Measurements from ENCODE around the gene BMP7. TPM values are rescaled to one million over a fixed set of nuclear protein-coding genes. Genes with fewer than 3 reads are reported as not detected.

The BMP7 gene
- 0.35 to 0.66 TPM (median 0.39 TPM) in 5 replicates for total RNA-seq (2022; extraction: Qiagen RNA extraction; ENCODE audit: low read depth)

GRCh38 chr20:57266291-57267157 lies at the start of gene BMP7:
Gene BMP7 (minus strand): TSS chr20:57266641. CDS start chr20:57266122, 519 bp downstream.

Other genes starting within 250 kb of the BMP7 start
- not detected in 5 replicates for gene SPO11, start 63.2 kb upstream of the BMP7 start, total RNA-seq (2022; extraction: Qiagen RNA extraction; ENCODE audit: low read depth)
- gene RAE1, start 84.6 kb upstream of the BMP7 start, total RNA-seq (2022; extraction: Qiagen RNA extraction; ENCODE audit: low read depth), result 60.1 to 72.3 TPM (median 69.2 TPM) in 5 replicates
- gene RBM38, start 124.8 kb upstream of the BMP7 start, total RNA-seq (2022; extraction: Qiagen RNA extraction; ENCODE audit: low read depth), result 23.0 to 37.3 TPM (median 35.1 TPM) in 5 replicates

All from A549 treated with RU486 at 1 μM for 4 hours (cell line).